ENCODE measurements around the gene MIOX. TPM values are rescaled to one million over a fixed set of nuclear protein-coding genes. Genes with fewer than 3 reads are reported as not detected.

MIOX gene
- total RNA-seq, 1 experiment from 2014 or later, result 1.5 TPM

- ChIA-PET POLR2A (ENCODE audit: unreplicated experiment) (no interaction called here), CTCF (no interaction called here)
- Histone ChIP-seq H2AFZ (no peak overlapping the region), H3K9me2 (ENCODE audit: insufficient read depth) (no peaks in the 10 kb centered on the region), H3K36me3 (ENCODE audit: low read depth) (peaks cover 23% of the 10 kb centered on the region; the same call in 1 of the 2 replicates), H3K79me2 (ENCODE audit: low read depth) (no peaks in the 10 kb centered on the region), H3K4me1 (replicated peaks; ENCODE audit: insufficient read depth) (peaks cover 14% of the 10 kb centered on the region), H3K4me3 (no peak overlapping the region), H3K9me3 (ENCODE audit: insufficient read depth, low read depth) (no peaks in the 10 kb centered on the region), H3F3A (ENCODE audit: insufficient read depth, low read depth) (peaks cover 40% of the 10 kb centered on the region), H3K4me2 (no peak overlapping the region), H3K27me3 (ENCODE audit: insufficient read depth, low read depth) (no peaks in the 10 kb centered on the region), H3K27ac (no peak overlapping the region), H4K20me1 (ENCODE audit: insufficient read depth) (peaks cover 44% of the 10 kb centered on the region)
- TF ChIP-seq, protein P1, sequence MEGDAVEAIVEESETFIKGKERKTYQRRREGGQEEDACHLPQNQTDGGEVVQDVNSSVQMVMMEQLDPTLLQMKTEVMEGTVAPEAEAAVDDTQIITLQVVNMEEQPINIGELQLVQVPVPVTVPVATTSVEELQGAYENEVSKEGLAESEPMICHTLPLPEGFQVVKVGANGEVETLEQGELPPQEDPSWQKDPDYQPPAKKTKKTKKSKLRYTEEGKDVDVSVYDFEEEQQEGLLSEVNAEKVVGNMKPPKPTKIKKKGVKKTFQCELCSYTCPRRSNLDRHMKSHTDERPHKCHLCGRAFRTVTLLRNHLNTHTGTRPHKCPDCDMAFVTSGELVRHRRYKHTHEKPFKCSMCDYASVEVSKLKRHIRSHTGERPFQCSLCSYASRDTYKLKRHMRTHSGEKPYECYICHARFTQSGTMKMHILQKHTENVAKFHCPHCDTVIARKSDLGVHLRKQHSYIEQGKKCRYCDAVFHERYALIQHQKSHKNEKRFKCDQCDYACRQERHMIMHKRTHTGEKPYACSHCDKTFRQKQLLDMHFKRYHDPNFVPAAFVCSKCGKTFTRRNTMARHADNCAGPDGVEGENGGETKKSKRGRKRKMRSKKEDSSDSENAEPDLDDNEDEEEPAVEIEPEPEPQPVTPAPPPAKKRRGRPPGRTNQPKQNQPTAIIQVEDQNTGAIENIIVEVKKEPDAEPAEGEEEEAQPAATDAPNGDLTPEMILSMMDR (conservative IDR thresholded peaks at IDR 0.05), result no peak
- no peak for TF ChIP-seq EZH2 (IDR thresholded peaks at IDR 0.05; ENCODE audit: low read depth)
- no TSS peak for BruUV-seq (replicated peaks)
- intact Hi-C loops (cut with micrococcal nuclease; ENCODE audit: unreplicated experiment), result loop anchor here (5.0 kb wide), 1 partner anchor 57 kb away; no protein-coding TSS in a partner anchor
- DNase-seq, result no peak
Observed at GRCh38 chr22:50440544-50441249, 46.0 kb upstream of the MIOX start.

GRCh38 chr22:50441428-50441993 is 45.1 kb upstream of the MIOX start:
- ChIA-PET POLR2A (ENCODE audit: unreplicated experiment) (interaction anchor here (0.6 kb wide), 2 partner anchors 176 to 594 kb away, joined by 7 to 8 read pairs; no protein-coding TSS in a partner anchor), CTCF (no interaction called here)
- Histone ChIP-seq H3F3A (ENCODE audit: insufficient read depth, low read depth) (peaks cover 48% of the 10 kb centered on the region), H3K9me3 (ENCODE audit: insufficient read depth, low read depth) (no peaks in the 10 kb centered on the region), H3K9me2 (ENCODE audit: insufficient read depth) (no peaks in the 10 kb centered on the region), H3K79me2 (ENCODE audit: low read depth) (no peaks in the 10 kb centered on the region), H4K20me1 (ENCODE audit: insufficient read depth) (peaks cover 51% of the 10 kb centered on the region), H3K4me1 (replicated peaks; ENCODE audit: insufficient read depth) (peaks cover 14% of the 10 kb centered on the region), H2AFZ (no peak overlapping the region), H3K27ac (no peak overlapping the region), H3K27me3 (ENCODE audit: insufficient read depth, low read depth) (no peaks in the 10 kb centered on the region), H3K36me3 (ENCODE audit: low read depth) (peaks cover 23% of the 10 kb centered on the region; the same call in 1 of the 2 replicates), H3K4me2 (no peak overlapping the region), H3K4me3 (no peak overlapping the region)
- no peak for DNase-seq
- TF ChIP-seq, protein P1 (conservative IDR thresholded peaks at IDR 0.05), result no peak
- no peak for TF ChIP-seq EZH2 (IDR thresholded peaks at IDR 0.05; ENCODE audit: low read depth)
- intact Hi-C loops (cut with micrococcal nuclease; ENCODE audit: unreplicated experiment), result loop anchor here (5.0 kb wide), 1 partner anchor 56 kb away; no protein-coding TSS in a partner anchor
- no TSS peak for BruUV-seq (replicated peaks)

DNA sequence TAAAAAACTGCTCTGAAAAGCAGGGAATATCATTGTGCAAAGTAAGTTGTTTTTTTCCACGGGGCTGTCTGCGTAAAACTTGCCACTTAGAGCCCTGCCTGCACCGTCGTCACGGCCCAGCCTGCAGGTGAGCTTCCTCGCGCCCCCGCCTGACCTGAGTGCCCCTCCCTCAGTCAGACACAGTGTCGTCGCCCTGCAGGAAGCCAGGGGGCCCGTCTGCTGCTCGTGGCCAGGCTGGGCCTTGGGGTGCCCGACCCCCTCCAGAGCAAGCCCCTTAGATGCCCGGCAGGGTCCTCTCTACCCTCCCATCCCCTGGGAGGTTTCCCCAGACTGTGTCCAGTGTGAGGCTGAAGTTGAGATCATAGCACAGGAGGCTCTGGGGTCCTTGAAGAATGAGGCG is 43.5 kb upstream of the MIOX start:
- H3K9me2 ChIP-seq (ENCODE audit: insufficient read depth), result no peaks in the 10 kb centered on the region
- intact Hi-C loops (cut with micrococcal nuclease; ENCODE audit: unreplicated experiment), result loop anchor here (5.0 kb wide), 1 partner anchor 54 kb away; no protein-coding TSS in a partner anchor
- H3K4me2 ChIP-seq, result no peak overlapping the region
- no TSS peak for BruUV-seq (replicated peaks)
- H3K4me3 ChIP-seq, result no peak overlapping the region
- H3K79me2 ChIP-seq (ENCODE audit: low read depth), result no peaks in the 10 kb centered on the region
- TF ChIP-seq, protein P1 (conservative IDR thresholded peaks at IDR 0.05), result no peak
- TF ChIP-seq EZH2 (IDR thresholded peaks at IDR 0.05; ENCODE audit: low read depth), result no peak
- H3K4me1 ChIP-seq (replicated peaks; ENCODE audit: insufficient read depth), result peaks cover 14% of the 10 kb centered on the region
- no peaks in the 10 kb centered on the region for H3K27me3 ChIP-seq (ENCODE audit: insufficient read depth, low read depth)
- no peak overlapping the region for H3K27ac ChIP-seq
- H2AFZ ChIP-seq, result no peak overlapping the region
- peaks cover 58% of the 10 kb centered on the region for H4K20me1 ChIP-seq (ENCODE audit: insufficient read depth)
- ChIA-PET CTCF (interaction anchor here (0.6 kb wide), 1 partner anchor 88 kb away, joined by 3 read pairs; no protein-coding TSS in a partner anchor), POLR2A (ENCODE audit: unreplicated experiment) (no interaction called here)
- no peaks in the 10 kb centered on the region for H3K9me3 ChIP-seq (ENCODE audit: insufficient read depth, low read depth)
- peaks cover 58% of the 10 kb centered on the region for H3F3A ChIP-seq (ENCODE audit: insufficient read depth, low read depth)
- peaks cover 24% of the 10 kb centered on the region; the same call in 1 of the 2 replicates for H3K36me3 ChIP-seq (ENCODE audit: low read depth)
- DNase-seq, result no peak

All from PC-9 (cell line).